GM21529 (cell line): ENCODE results near the gene OR10H3.
"Not testable (repeated sequence)": the region's sequence is repeated elsewhere in the genome, so short reads cannot be mapped to it uniquely, and the experiment has no call there.

Experiments
- ATAC-seq: cut with Tn5 transposase; IDR thresholded peaks from one replicate; pipeline ENCODE4 v1.9.1; 2021; ENCODE audit not compliant: unreplicated experiment

Gene OR10H3

GRCh38 chr19:15737722-15738121 lies at the start of gene OR10H3:
Gene OR10H3 (plus strand): TSS chr19:15737985. CDS start chr19:15741393, 3,408 bp downstream.
- no peak for ATAC-seq

GRCh38 chr19:15696654-15697194 lies 41.1 kb upstream of the OR10H3 start:
- ATAC-seq: no peak

GRCh38 chr19:15701757-15702533 lies 35.8 kb upstream of the OR10H3 start:
- no peak for ATAC-seq

GRCh38 chr19:15702534-15702930 lies 35.3 kb upstream of the OR10H3 start:
- ATAC-seq: no peak

- no peak for ATAC-seq
These were observed 23.1 kb upstream of the OR10H3 start for GRCh38 chr19:15714638-15715037.

- no peak for ATAC-seq
These were observed 22.1 kb upstream of the OR10H3 start for GRCh38 chr19:15715642-15716041.

- ATAC-seq: no peak
These were observed 20.0 kb upstream of the OR10H3 start for GRCh38 chr19:15717809-15718208.

- no peak for ATAC-seq
These were observed 16.5 kb upstream of the OR10H3 start for GRCh38 chr19:15721268-15721667.

- ATAC-seq: no peak
These were observed 14.8 kb upstream of the OR10H3 start for GRCh38 chr19:15722956-15723355.

GRCh38 chr19:15727724-15728123 lies 10.1 kb upstream of the OR10H3 start, which contains the start of gene OR10H2:
Gene OR10H2 (plus strand): TSS chr19:15728024. CDS start chr19:15728044, 20 bp downstream.
- ATAC-seq: no peak

GRCh38 chr19:15730538-15730937 lies 7.2 kb upstream of the OR10H3 start:
- no peak for ATAC-seq

GRCh38 chr19:15732388-15732787 lies 5.4 kb upstream of the OR10H3 start:
- no peak for ATAC-seq

- no peak for ATAC-seq
These were observed 3.9 kb upstream of the OR10H3 start for GRCh38 chr19:15733895-15734294.

- ATAC-seq: no peak
These were observed 3.0 kb downstream of the OR10H3 start for GRCh38 chr19:15740785-15741184.

GRCh38 chr19:15748239-15748638 lies 10.5 kb downstream of the OR10H3 start:
- no peak for ATAC-seq

GRCh38 chr19:15758379-15758778 lies 20.6 kb downstream of the OR10H3 start:
- no peak for ATAC-seq

- ATAC-seq: no peak
These were observed 22.3 kb downstream of the OR10H3 start for GRCh38 chr19:15759962-15760565.

GRCh38 chr19:15769586-15769985 lies 31.8 kb downstream of the OR10H3 start:
- ATAC-seq: no peak

- not testable (repeated sequence) for ATAC-seq
These were observed 36.4 kb downstream of the OR10H3 start for GRCh38 chr19:15774159-15774558.

GRCh38 chr19:15775249-15775648 lies 37.5 kb downstream of the OR10H3 start:
- ATAC-seq: no peak

- no peak for ATAC-seq
These were observed 38.5 kb downstream of the OR10H3 start for GRCh38 chr19:15776264-15776663.
